VCaP (cell line): Measurements from ENCODE around the gene DYNLT2.

Experiments
- H3K27ac ChIP-seq: fragments of 450-650 bp; 2 replicates; pipeline ENCODE4 v1.5.1; 2017
- CTCF ChIP-seq: fragments of 450-650 bp; conservative IDR thresholded peaks from 2 replicates; pipeline ENCODE4 v1.5.1; 2017; ENCODE audit warnings: mild to moderate bottlenecking, moderate library complexity

DYNLT2 gene

DNA sequence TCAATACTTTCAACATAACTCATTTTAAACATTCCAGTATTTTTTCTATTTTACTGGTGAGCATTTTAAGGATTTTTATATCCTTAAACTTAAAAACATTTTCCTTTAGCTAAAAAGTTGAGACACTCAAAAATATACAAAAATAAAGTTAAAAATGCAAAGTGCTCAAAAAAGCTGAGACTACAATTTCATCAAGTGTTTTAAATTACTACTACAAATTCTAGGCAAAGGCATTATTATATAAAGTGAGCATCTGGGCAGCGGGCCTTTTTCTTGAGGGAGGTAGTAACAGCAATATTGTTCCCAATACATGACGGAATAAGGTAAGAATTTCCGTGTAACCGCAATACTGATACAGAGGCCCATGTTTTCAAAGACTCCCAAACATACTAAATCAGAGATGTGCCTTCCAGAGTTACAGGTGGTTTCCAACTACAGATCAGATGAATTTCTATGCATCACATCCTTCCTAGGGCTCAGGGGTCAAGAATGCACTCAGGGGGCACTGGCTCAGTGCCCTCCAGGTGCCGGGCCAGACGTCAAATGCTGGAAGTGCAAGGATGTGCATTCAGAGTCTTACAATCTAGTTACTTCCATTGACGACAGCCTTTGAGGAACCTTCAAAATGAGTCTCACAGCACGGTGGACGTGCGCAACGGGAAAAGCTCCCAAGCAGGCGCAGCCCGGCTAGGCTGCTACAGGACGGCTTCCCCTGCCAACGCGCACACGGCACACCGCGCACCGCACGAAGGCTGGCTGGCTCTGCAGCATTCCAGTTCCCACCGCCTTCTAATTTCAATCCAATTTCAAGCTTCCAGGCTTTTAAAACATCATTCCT lies 28.8 kb downstream of the DYNLT2 start:
- peak overlapping the region; percentile 95 for H3K27ac ChIP-seq
- TF ChIP-seq CTCF, result no peak

DNA sequence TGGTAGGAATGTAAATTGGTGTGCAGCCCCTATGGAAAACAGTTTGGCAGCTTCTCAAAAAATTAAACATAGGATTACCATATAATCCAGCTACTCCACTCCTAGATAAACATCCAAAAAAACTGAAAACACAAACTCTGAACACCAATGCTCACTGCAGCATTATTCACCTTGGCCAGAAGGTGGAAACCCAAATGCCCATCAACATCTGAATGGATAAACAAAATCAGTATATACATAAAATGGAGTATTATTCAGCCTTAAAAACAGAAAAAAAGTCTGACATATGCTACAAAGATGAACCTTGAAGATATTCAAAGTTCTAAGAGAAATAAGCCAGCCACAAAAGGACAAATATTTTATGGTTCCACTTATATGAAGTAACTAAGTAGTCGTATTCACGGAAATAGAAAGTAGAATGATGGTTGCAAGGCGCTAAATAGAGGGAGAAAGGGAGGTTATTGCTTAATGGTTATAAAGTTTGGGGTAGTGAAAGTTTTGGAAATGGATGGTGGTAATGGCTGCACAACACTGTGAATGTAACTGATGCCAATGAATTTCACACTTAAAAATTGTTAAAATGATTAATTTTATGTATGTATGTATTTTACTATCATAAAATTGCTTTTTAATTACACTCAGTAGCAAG lies 31.0 kb downstream of the DYNLT2 start:
- no peak overlapping the region for H3K27ac ChIP-seq
- TF ChIP-seq CTCF, result peak; percentile 39

DNA sequence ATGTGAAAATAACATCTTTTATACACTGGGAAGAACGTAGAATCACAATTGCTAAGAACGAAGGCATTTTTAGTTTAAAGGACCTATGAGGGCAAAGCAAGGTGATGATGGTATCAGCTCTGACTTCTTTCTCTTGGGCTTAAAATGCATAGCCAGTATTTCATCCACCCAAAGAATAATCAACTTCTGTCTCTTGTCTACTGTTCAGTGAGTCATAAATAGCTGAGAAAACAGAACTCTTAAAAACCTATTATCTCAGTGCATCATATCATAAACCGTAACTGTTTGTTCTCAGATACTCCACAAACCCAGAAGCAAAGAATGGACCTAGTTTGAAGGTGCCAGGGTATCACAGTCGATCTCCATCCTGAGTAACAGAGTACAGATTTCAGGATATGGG lies 32.3 kb downstream of the DYNLT2 start:
- no peak for TF ChIP-seq CTCF

DNA sequence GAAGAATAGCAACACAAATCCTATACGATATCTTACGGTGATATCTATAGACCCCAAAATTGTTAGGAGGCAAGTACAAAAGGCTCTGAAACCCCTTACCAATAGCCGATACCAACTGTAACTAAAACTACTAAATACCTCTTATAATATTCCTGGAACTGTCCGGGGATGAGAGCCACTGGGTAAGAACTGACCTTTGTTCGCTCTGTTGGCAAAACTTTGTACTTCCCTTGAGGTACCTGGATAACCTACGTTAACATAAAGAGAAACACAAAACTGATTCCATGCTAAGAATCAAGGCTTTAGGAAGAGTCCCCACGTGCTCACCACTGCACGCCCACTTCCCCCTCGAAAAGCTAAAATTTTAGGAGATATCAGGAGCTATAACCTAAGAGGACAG lies 36.8 kb downstream of the DYNLT2 start:
- TF ChIP-seq CTCF, result no peak
- H3K27ac ChIP-seq, result no peak overlapping the region

More for the DNA sequence above, 32.3 kb downstream of the DYNLT2 start:
- H3K27ac ChIP-seq, result no peak overlapping the region

- TF ChIP-seq CTCF, result no peak
These were observed 37.2 kb downstream of the DYNLT2 start for GRCh38 chr6:169714178-169714577.

DNA sequence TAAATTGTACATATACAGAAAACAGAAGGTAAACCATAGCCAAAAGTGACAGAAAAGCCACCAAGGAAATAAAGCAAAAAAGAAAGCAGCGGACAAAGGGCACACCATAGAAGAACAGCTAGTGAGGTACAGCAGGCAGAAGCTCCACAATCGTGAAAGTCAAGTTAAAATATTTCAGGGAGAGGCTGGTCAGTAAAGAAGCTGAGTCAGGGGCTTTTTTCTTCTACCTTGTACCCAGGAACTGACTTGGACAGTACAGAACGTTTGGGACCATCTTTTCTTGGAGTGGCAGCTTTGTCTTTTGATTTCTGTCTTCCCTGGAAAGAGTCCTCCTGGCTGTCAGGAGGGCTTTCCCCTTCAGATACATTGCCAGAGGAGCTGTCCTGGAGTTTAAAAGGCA lies 41.4 kb downstream of the DYNLT2 start:
- TF ChIP-seq CTCF, result no peak

More at GRCh38 chr6:169714178-169714577, 37.2 kb downstream of the DYNLT2 start:
- H3K27ac ChIP-seq, result no peak overlapping the region

GRCh38 chr6:169709293-169709692 lies 42.1 kb downstream of the DYNLT2 start:
- no peak for TF ChIP-seq CTCF
- H3K27ac ChIP-seq, result no peak overlapping the region

More for the DNA sequence above, 41.4 kb downstream of the DYNLT2 start:
- no peak overlapping the region for H3K27ac ChIP-seq
